Nephron (organoid): ENCODE data around the gene RFESD.

Source experiments
- H3K27ac Mint-ChIP-seq, 3 experiments: 2 replicates each; pipeline ENCODE4 v1.8.0; 2020; ENCODE audit warnings: mixed read lengths in 3 of 3, mild to moderate bottlenecking in 2 of 3, moderate library complexity in 1 of 3
- H3K27me3 Mint-ChIP-seq: 2 replicates; pipeline ENCODE4 v1.8.0; 2021; ENCODE audit warnings: low read depth, mild to moderate bottlenecking, moderate library complexity, mixed read lengths
- H3K36me3 Mint-ChIP-seq: 2 replicates; pipeline ENCODE4 v1.8.0; 2020; ENCODE audit warnings: low read depth, mixed read lengths
- H3K4me1 Mint-ChIP-seq: 2 replicates; pipeline ENCODE4 v1.8.0; 2020; ENCODE audit warnings: mixed read lengths
- H3K4me3 Mint-ChIP-seq, 3 experiments: 2 replicates each; pipeline ENCODE4 v1.8.0; 2020; ENCODE audit warnings: mild to moderate bottlenecking in 3 of 3, mixed read lengths in 3 of 3, moderate library complexity in 2 of 3
- H3K9me3 Mint-ChIP-seq: 2 replicates; pipeline ENCODE4 v1.8.0; 2020; ENCODE audit warnings: mixed read lengths
- CTCF ChIP-seq, 3 experiments: fragments of 200-600 bp; sonication (generic); IDR thresholded peaks; one replicate each; pipeline ENCODE4 v1.5.0; 2021; ENCODE audit warnings: antibody characterized with exemption in 3 of 3; ENCODE audit not compliant: unreplicated experiment in 3 of 3

The RFESD gene

GRCh38 chr5:95619514-95620029 is 27.0 kb upstream of the RFESD start:
- no peaks in the 10 kb centered on the region for H3K36me3 Mint-ChIP-seq
- no peak overlapping the region for H3K27ac Mint-ChIP-seq
- peak overlapping the region; percentile 74 to 87 (median 79) for H3K4me3 Mint-ChIP-seq

GRCh38 chr5:95620030-95620869 is 26.3 kb upstream of the RFESD start, which contains the start of gene GPR150:
Gene GPR150 (plus strand): TSS chr5:95620087. CDS start chr5:95620276, 189 bp downstream.
- Mint-ChIP-seq H3K4me1 (peaks cover 12% of the 10 kb centered on the region), H3K27ac (no peak within 1 kb of the TSS), H3K9me3 (no peaks in the 10 kb centered on the region), H3K36me3 (no peaks in the 10 kb centered on the region), H3K4me3 (peak within 1 kb of the TSS; percentile 74 to 87 (median 79)), H3K27me3 (peaks cover 65% of the 10 kb centered on the region)
- no peak for TF ChIP-seq CTCF (IDR thresholded peaks at IDR 0.05; ENCODE audit: unreplicated experiment in 3 of 3)

More at GRCh38 chr5:95619514-95620029, 27.0 kb upstream of the RFESD start:
- H3K27me3 Mint-ChIP-seq: peaks cover 65% of the 10 kb centered on the region
- TF ChIP-seq CTCF (IDR thresholded peaks at IDR 0.05; ENCODE audit: unreplicated experiment in 3 of 3): no peak
- H3K9me3 Mint-ChIP-seq: no peaks in the 10 kb centered on the region
- peaks cover 12% of the 10 kb centered on the region for H3K4me1 Mint-ChIP-seq

GRCh38 chr5:95620870-95621838 is 25.4 kb upstream of the RFESD start:
- Mint-ChIP-seq H3K4me3 (peak overlapping the region; percentile 82 to 90 (median 86)), H3K36me3 (no peaks in the 10 kb centered on the region), H3K27me3 (peaks cover 65% of the 10 kb centered on the region), H3K27ac (peak overlapping the region in 1 of 3 experiments; percentile 58), H3K9me3 (no peaks in the 10 kb centered on the region), H3K4me1 (peaks cover 12% of the 10 kb centered on the region)
- TF ChIP-seq CTCF (IDR thresholded peaks at IDR 0.05; ENCODE audit: unreplicated experiment in 3 of 3): no peak

GRCh38 chr5:95621839-95622629 is 24.5 kb upstream of the RFESD start:
- Mint-ChIP-seq H3K4me1 (peaks cover 12% of the 10 kb centered on the region), H3K27ac (peak overlapping the region in 1 of 3 experiments; percentile 58), H3K36me3 (no peaks in the 10 kb centered on the region), H3K9me3 (no peaks in the 10 kb centered on the region), H3K27me3 (peaks cover 60% of the 10 kb centered on the region), H3K4me3 (peak overlapping the region; percentile 82 to 90 (median 86))
- TF ChIP-seq CTCF (IDR thresholded peaks at IDR 0.05; ENCODE audit: unreplicated experiment in 3 of 3): no peak

GRCh38 chr5:95623706-95624105 is 22.9 kb upstream of the RFESD start:
- Mint-ChIP-seq H3K27me3 (peaks cover 46% of the 10 kb centered on the region), H3K27ac (no peak overlapping the region), H3K4me1 (peaks cover 12% of the 10 kb centered on the region), H3K4me3 (no peak overlapping the region), H3K9me3 (no peaks in the 10 kb centered on the region), H3K36me3 (no peaks in the 10 kb centered on the region)
- TF ChIP-seq CTCF (IDR thresholded peaks at IDR 0.05; ENCODE audit: unreplicated experiment in 3 of 3): no peak
